Measurements from ENCODE around the gene KLRF1. TPM values are rescaled to one million over a fixed set of nuclear protein-coding genes. Genes with fewer than 3 reads are reported as not detected.

The KLRF1 gene
- total RNA-seq, 2 experiments from 2014 or later: 0.38 to 0.48 TPM

DNA sequence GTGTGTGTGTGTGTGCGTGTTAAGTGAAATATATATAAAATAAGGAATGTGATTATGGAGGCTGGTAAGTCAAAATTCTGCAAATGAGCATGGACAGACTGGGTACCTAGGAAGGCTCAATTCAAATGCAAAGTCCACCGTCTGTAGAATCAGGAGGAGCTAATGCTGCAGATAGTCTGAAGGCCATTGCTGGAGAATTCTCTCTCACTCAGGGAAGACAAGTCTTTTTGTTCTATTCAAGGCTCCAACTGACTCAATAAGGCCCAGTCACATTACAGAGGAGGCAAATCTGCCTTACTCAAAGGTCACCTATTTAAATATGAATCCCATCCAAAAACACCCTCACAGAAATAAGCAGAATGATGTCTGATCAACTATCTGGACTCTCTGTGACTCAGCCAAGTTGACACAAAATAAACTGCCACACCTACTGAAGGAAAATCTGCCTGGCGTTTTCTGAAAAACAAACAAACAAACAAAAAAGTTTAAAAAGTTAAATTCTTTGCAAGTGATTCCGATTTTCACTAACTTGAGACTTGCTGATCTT lies 53.3 kb downstream of the KLRF1 start:
- peaks cover 1% of the 10 kb centered on the region for H3K27me3 Mint-ChIP-seq
- ChIA-PET CTCF (no interaction called here), POLR2A (interaction anchor here (1.2 to 2.0 kb wide), 2 partner anchors 14 to 120 kb away, joined by 3 to 9 read pairs; partner anchors contain the start of gene CD69)
- no peaks in the 10 kb centered on the region for H3K9me3 Mint-ChIP-seq
- no peak overlapping the region for H3K4me3 Mint-ChIP-seq
- H3K27ac Mint-ChIP-seq: no peak overlapping the region
- no peak for DNase-seq
- no peaks in the 10 kb centered on the region for H3K36me3 Mint-ChIP-seq (ENCODE audit: low read depth)
- peaks cover 14% of the 10 kb centered on the region for H3K4me1 Mint-ChIP-seq

- no peaks in the 10 kb centered on the region for H3K36me3 Mint-ChIP-seq (ENCODE audit: low read depth)
- ChIA-PET CTCF (no interaction called here), POLR2A (no interaction called here)
- no peak within 1 kb of the TSS for H3K27ac Mint-ChIP-seq
- no peaks in the 10 kb centered on the region for H3K9me3 Mint-ChIP-seq
- peaks cover 14% of the 10 kb centered on the region for H3K4me1 Mint-ChIP-seq
- DNase-seq: no peak
- H3K4me3 Mint-ChIP-seq: no peak within 1 kb of the TSS
- peaks cover 1% of the 10 kb centered on the region for H3K27me3 Mint-ChIP-seq
These were observed 54.0 kb downstream of the KLRF1 start, which contains the start of gene KLRF2 for GRCh38 chr12:9881246-9881645. Gene KLRF2, plus strand, starts transcription at chr12:9881489. Its CDS starts 107 bp downstream, at chr12:9881596.

GRCh38 chr12:9881988-9882387 lies 54.7 kb downstream of the KLRF1 start:
- Mint-ChIP-seq H3K4me1 (peaks cover 14% of the 10 kb centered on the region), H3K36me3 (ENCODE audit: low read depth) (no peaks in the 10 kb centered on the region), H3K4me3 (no peak overlapping the region), H3K27me3 (peaks cover 1% of the 10 kb centered on the region), H3K27ac (no peak overlapping the region), H3K9me3 (no peaks in the 10 kb centered on the region)
- no peak for DNase-seq
- CTCF ChIA-PET: no interaction called here
- POLR2A ChIA-PET: no interaction called here

- Mint-ChIP-seq H3K9me3 (no peaks in the 10 kb centered on the region), H3K36me3 (ENCODE audit: low read depth) (no peaks in the 10 kb centered on the region), H3K4me3 (no peak overlapping the region), H3K27me3 (peaks cover 1% of the 10 kb centered on the region), H3K27ac (no peak overlapping the region), H3K4me1 (peaks cover 14% of the 10 kb centered on the region)
- ChIA-PET CTCF (no interaction called here), POLR2A (no interaction called here)
- no peak for DNase-seq
These were observed 55.9 kb downstream of the KLRF1 start for GRCh38 chr12:9883175-9883574.

DNA sequence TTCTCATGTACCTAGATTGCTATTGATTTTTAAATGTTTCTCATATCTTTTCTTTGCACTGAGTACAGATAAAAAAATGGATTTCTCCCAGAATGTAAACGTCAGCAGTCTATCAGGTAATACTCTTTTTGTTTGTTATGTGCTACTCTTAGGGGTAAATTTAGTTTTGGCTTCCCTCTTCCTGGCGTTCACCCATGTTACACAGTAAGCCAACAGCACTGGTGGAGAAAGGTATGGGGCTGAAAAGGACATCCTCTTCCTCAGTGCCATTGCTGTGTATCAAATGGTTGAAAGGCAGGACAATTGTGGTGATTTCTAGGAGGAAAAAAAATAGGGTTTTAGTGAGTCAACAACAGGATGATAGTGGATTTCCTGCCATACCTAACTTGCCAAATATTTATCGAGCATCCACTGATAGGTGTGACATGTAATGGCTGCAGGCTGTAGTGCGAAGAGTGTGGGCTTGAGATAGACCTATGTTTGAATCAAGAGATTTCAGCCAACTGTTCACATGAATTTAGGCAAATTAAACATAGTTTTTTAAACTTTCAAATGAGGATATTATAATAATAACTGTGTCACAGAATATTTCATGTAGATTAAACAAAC lies 61.5 kb downstream of the KLRF1 start:
- no peaks in the 10 kb centered on the region for H3K36me3 Mint-ChIP-seq (ENCODE audit: low read depth)
- ChIA-PET CTCF (no interaction called here), POLR2A (no interaction called here)
- H3K27me3 Mint-ChIP-seq: peaks cover 3% of the 10 kb centered on the region
- H3K9me3 Mint-ChIP-seq: no peaks in the 10 kb centered on the region
- H3K27ac Mint-ChIP-seq: no peak overlapping the region
- no peak overlapping the region for H3K4me3 Mint-ChIP-seq
- H3K4me1 Mint-ChIP-seq: peaks cover 8% of the 10 kb centered on the region
- no peak for DNase-seq

Other genes with a start within 250 kb of the KLRF1 start
- 10 to 100 TPM; 17.4 to 19.4 TPM for gene KLRB1, start 219.6 kb upstream of the KLRF1 start, total RNA-seq
- gene CLEC2D, start 157.8 kb upstream of the KLRF1 start, total RNA-seq: 100 to 1,000 TPM; 446 to 449 TPM
- gene CLECL1, start 94.4 kb upstream of the KLRF1 start, total RNA-seq: 10 to 100 TPM; 13.5 to 15.4 TPM
- gene CD69, start 66.6 kb upstream of the KLRF1 start, total RNA-seq: 100 to 1,000 TPM; 196 to 197 TPM
- gene CLEC2B, start 41.9 kb downstream of the KLRF1 start, total RNA-seq: 10 to 100 TPM; 79.6 to 79.7 TPM
- gene KLRF2, start 54.0 kb downstream of the KLRF1 start, total RNA-seq: not detected
- gene CLEC2A, start 104.9 kb downstream of the KLRF1 start, total RNA-seq: not detected
- under 1 TPM; 0.60 to 0.65 TPM for gene CLEC12A, start 143.9 kb downstream of the KLRF1 start, total RNA-seq
- not detected for gene CLEC1B, start 171.6 kb downstream of the KLRF1 start, total RNA-seq
- not detected for gene CLEC12B, start 183.1 kb downstream of the KLRF1 start, total RNA-seq
- gene CLEC9A, start 203.2 kb downstream of the KLRF1 start, total RNA-seq: not detected